Heart right ventricle (tissue), 16 donors: ENCODE results near the gene GDPD5. TPM values are rescaled to one million over a fixed set of nuclear protein-coding genes. Genes with fewer than 3 reads are reported as not detected.

Source experiments
- ATAC-seq, 8 donors: fragments of 200-7000 bp; cut with Tn5 transposase; one replicate each; pipeline ENCODE4 v1.9.1; 2020; ENCODE audit warnings: mild to moderate bottlenecking in 8 of 8, moderate library complexity in 8 of 8, moderate number of reproducible peaks in 1 of 8
- DNase-seq, 2 donors: peaks; one replicate each; pipeline ENCODE4 v3.0.0-alpha.2; 2020
- H3K27ac ChIP-seq, 10 donors: fragments of 200-600 bp; sonication (generic) in 2 of 10; one replicate each; pipeline versions ENCODE4 v1.5.0 to v1.8.0; 2020 to 2022; ENCODE audit warnings: mild to moderate bottlenecking in 3 of 10
- H3K27me3 ChIP-seq, 7 donors: fragments of 200-600 bp; one replicate each; pipeline ENCODE4 v1.8.0; 2021 to 2022; ENCODE audit warnings: mild to moderate bottlenecking in 2 of 7
- H3K36me3 ChIP-seq, 9 donors: fragments of 200-600 bp; sonication (generic) in 1 of 9; one replicate each; pipeline versions ENCODE4 v1.5.0 to v1.8.0; 2020 to 2022; ENCODE audit warnings: mild to moderate bottlenecking in 2 of 9
- H3K4me1 ChIP-seq, 9 donors: fragments of 200-600 bp; sonication (generic) in 1 of 9; one replicate each; pipeline versions ENCODE4 v1.5.0 to v1.8.0; 2020 to 2022; ENCODE audit warnings: mild to moderate bottlenecking in 4 of 9
- H3K4me3 ChIP-seq, 10 donors: fragments of 200-600 bp; sonication (generic) in 2 of 10; one replicate each; pipeline versions ENCODE4 v1.5.0 to v1.8.0; 2020 to 2022; ENCODE audit warnings: mild to moderate bottlenecking in 7 of 10, moderate library complexity in 2 of 10
- H3K9me3 ChIP-seq, 11 donors: fragments of 200-600 bp in 10 of 11; sonication (generic) in 2 of 11; one replicate each; pipeline versions ENCODE4 v1.5.0 to v1.8.0; 2013 to 2022; ENCODE audit warnings: mild to moderate bottlenecking in 2 of 11, control low read depth in 1 of 11, moderate library complexity in 1 of 11
- CTCF ChIP-seq, 9 donors: fragments of 200-600 bp; sonication (generic) in 2 of 9; IDR thresholded peaks; one replicate each; pipeline versions ENCODE4 v1.5.0 to v1.8.0; 2021 to 2022; ENCODE audit warnings: antibody characterized with exemption in 9 of 9, mild to moderate bottlenecking in 5 of 9, moderate library complexity in 1 of 9
- whole genome bisulfite sequencing, 2 donors: extraction: QIAGEN DNeasy Blood & Tissue Kit; methylation state at CpG; one replicate each; pipeline ENCODE4 v1.1.7; 2013; ENCODE audit warnings: inconsistent platforms in 1 of 2; 5-methylcytosine and 5-hydroxymethylcytosine counted together
- intact Hi-C, 10 donors: fragments of 100-400 bp; cut with DNase I; formaldehyde crosslinking; loops; one replicate each; pipeline versions ENCODE4 v1.11.1 to v1.14.2; 2022
- polyA plus RNA-seq, 2 donors: library from polyadenylated mRNA; stranded (reverse); fragments of 200-250 nt; gene quantifications; one replicate each; pipeline ENCODE4 v1.2.3, GENCODE V29; 2013
- total RNA-seq, 10 donors: library from RNA; stranded (reverse); fragmentation: NEBNext Ultra II Directional in 3 of 10; extraction: Animal tissue kit (Norgen Biotek cat#: 25700) in 3 of 10; gene quantifications; one replicate each; pipeline versions ENCODE4 v1.2.1 to v1.2.4, GENCODE V29; 2021 to 2023
- donor health status: Arrhythmogenic right ventricular cardiomyopathy.
- donor health status: ischemic (EF 13 %, LVEDD 7.1; RV severe dilation, severe dysfunction).
- donor health status: healthy with polysubstance abuse.
- donor health status: DM: no; HTN: yes; CAD: no.
- donor health status: DM: no; HTN: no; CAD: no.
- donor health status: ischemic (EF 25% LVEDD 6.9; RV normal size, moderate dysfunction).
- donor health status: ischemic (EF 25% LVEDD 5.7; RV mildly dilated, moderate dysfunction).
- donor health status: healthy.
- donor health status: DM: yes; HTN: yes; CAD: no.
- donor health status: Ischemic cardiomyopathy.
- donor health status: ischemic (EF 35%, LVEDD 5.7; RV mildly dilated, moderate dysfunction).
- donor health status: nonischemic (EF 11% LVEDD 7.7; RV severe dilation, severe dysfunction).
- donor health status: DM: yes; HTN: yes; CAD: no.
- donor health status: PGD.
- donor health status: ischemic (EF 29% LVEDD 5.4; RV normal size, mild dysfunction).
- donor health status: nonischemic (EF 23%, LVEDD 6.1; RV moderate dilation, normal function).

GDPD5 gene
- total and polyA plus RNA-seq, 12 donors, result 3.3 to 10.3 (median 4.1) TPM

- Histone ChIP-seq H3K4me3 (no peak overlapping the region), H3K4me1 (peaks cover 4 to 16% (median 12%) of the 10 kb centered on the region in 9 donors), H3K27me3 (no peaks in the 10 kb centered on the region), H3K9me3 (no peaks in the 10 kb centered on the region), H3K36me3 (no peaks in the 10 kb centered on the region), H3K27ac (no peak overlapping the region)
- DNase-seq (no peak), ATAC-seq (no peak)
- 95 to 96% methylated on average over 8 of the region's 8 CpGs for WGBS, 2 donors
- intact Hi-C loops, result loop anchor here in 9 of 10 donors (2.0 to 10.0 kb wide), 10 partner anchors 28 to 776 kb away; partner anchors contain the start of genes DGAT2 (in 2 of the 9) and MAP6 (in 1 of the 9)
- no peak for TF ChIP-seq CTCF (IDR thresholded peaks at IDR 0.05)
Observed at GRCh38 chr11:75548595-75549272, 23.0 kb upstream of the GDPD5 start.

GRCh38 chr11:75547617-75548058, 21.9 kb upstream of the GDPD5 start:
- ATAC-seq (peak; percentile 79 to 90 (median 88)), DNase-seq (peak; percentile 59 to 66)
- 22 to 23% methylated on average over 7 of the region's 7 CpGs for WGBS, 2 donors
- no peaks in the 10 kb centered on the region for H3K9me3 ChIP-seq
- H3K27ac ChIP-seq, result peak overlapping the region in 1 of 10 donors; percentile 47
- H3K4me1 ChIP-seq, result peaks cover 0 to 7% (median 5%) of the 10 kb centered on the region in 9 donors
- H3K27me3 ChIP-seq, result no peaks in the 10 kb centered on the region
- intact Hi-C loops, result loop anchor here in 9 of 10 donors (1.0 to 10.0 kb wide), 13 partner anchors 29 to 777 kb away; partner anchors contain the start of genes DGAT2 (in 2 of the 9) and MAP6 (in 1 of the 9)
- TF ChIP-seq CTCF (IDR thresholded peaks at IDR 0.05), result peak; percentile 85 to 97 (median 90)
- no peaks in the 10 kb centered on the region for H3K36me3 ChIP-seq
- no peak overlapping the region for H3K4me3 ChIP-seq

- Histone ChIP-seq H3K4me3 (no peak overlapping the region), H3K27ac (no peak overlapping the region), H3K27me3 (no peaks in the 10 kb centered on the region), H3K4me1 (peaks cover 0 to 7% (median 5%) of the 10 kb centered on the region in 9 donors), H3K36me3 (no peaks in the 10 kb centered on the region), H3K9me3 (no peaks in the 10 kb centered on the region)
- no peak for TF ChIP-seq CTCF (IDR thresholded peaks at IDR 0.05)
- intact Hi-C loops, result loop anchor here in 9 of 10 donors (1.0 to 10.0 kb wide), 13 partner anchors 30 to 778 kb away; partner anchors contain the start of genes DGAT2 (in 2 of the 9) and MAP6 (in 1 of the 9)
- ATAC-seq, result no peak
- DNase-seq, result no peak
- WGBS, 2 donors, result 93 to 96% methylated on average over 1 of the region's 1 CpG
Observed at GRCh38 chr11:75547177-75547576, 21.4 kb upstream of the GDPD5 start.

GRCh38 chr11:75543806-75544205, 18.1 kb upstream of the GDPD5 start:
- Histone ChIP-seq H3K9me3 (no peaks in the 10 kb centered on the region), H3K27me3 (no peaks in the 10 kb centered on the region), H3K4me3 (no peak overlapping the region), H3K4me1 (peaks cover 0 to 7% (median 5%) of the 10 kb centered on the region in 9 donors), H3K36me3 (no peaks in the 10 kb centered on the region), H3K27ac (no peak overlapping the region)
- ATAC-seq, result no peak
- intact Hi-C loops, result loop anchor here in 6 of 10 donors (10.0 kb wide), 5 partner anchors 131 to 781 kb away; partner anchors contain the start of gene DGAT2 (in 2 of the 6)
- no peak for DNase-seq
- 94 to 95% methylated on average over 6 of the region's 6 CpGs for WGBS, 2 donors
- TF ChIP-seq CTCF (IDR thresholded peaks at IDR 0.05), result no peak
